ENCODE data around the gene ANKS3. TPM values are rescaled to one million over a fixed set of nuclear protein-coding genes. Genes with fewer than 3 reads are reported as not detected.
A peak's percentile ranks its signal among the peaks of the same experiment; 100 is the strongest.

The ANKS3 gene
- total RNA-seq, 1 donor from 2014 or later, result 9.9 TPM

GRCh38 chr16:4690946-4691665, 43.0 kb downstream of the ANKS3 start:
- intact Hi-C loops (cut with DNase I), result loop anchor here (5.0 to 10.0 kb wide), 2 partner anchors 114 to 266 kb away; partner anchors contain the start of genes ROGDI and SEC14L5
- peak; percentile 38 for DNase-seq (ENCODE audit: low spot score)

DNA sequence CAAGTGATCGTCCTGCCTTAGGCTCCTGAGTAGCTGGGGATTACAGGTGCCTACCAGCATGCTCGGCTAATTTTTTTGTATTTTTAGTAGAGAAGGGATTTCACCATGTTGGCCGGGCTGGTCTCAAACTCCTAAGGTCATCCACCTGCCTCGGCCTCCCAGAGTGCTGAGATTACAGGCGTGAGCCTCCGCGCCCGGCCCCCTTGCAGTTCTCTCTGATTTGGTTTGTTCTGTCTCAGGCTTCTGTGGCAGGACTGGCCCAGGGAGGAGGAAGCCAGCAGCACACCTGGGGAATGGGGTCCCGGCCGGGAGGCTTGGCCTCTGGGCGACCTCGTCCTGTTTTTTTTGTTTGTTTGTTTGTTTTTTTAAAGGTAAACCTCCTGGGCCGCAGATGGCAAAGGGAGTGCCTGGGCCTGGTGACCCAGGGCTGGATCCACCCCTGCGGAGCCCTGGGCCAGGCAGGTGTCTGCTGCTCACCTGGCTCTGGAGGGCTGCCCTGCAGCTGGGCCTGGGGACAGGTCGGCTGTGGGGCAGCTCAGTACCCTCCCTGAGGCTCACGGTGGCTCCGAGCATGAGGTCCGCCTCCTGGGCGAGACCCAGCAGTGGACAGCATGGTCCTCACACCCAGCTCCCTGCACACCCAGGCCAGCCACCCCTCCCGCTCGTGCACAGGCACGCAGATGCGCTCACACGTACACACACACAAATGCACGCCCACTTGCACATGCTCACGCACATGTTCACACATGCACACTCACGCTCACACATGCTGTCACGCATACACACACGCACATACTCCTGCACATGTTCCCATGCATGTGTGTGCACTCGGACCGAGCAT, 44.0 kb downstream of the ANKS3 start:
- no peak for DNase-seq (ENCODE audit: low spot score)
- intact Hi-C loops (cut with DNase I), result loop anchor here (5.0 to 10.0 kb wide), 2 partner anchors 115 to 267 kb away; partner anchors contain the start of genes ROGDI and SEC14L5

GRCh38 chr16:4689091-4689671, 44.9 kb downstream of the ANKS3 start:
- intact Hi-C loops (cut with DNase I), result no loop called here
- DNase-seq (ENCODE audit: low spot score), result no peak

GRCh38 chr16:4688674-4689045, 45.4 kb downstream of the ANKS3 start:
- no peak for DNase-seq (ENCODE audit: low spot score)
- intact Hi-C loops (cut with DNase I), result no loop called here

GRCh38 chr16:4687946-4688673, 46.0 kb downstream of the ANKS3 start:
- DNase-seq (ENCODE audit: low spot score), result no peak

GRCh38 chr16:4687416-4687815, 46.7 kb downstream of the ANKS3 start:
- intact Hi-C loops (cut with DNase I), result no loop called here
- no peak for DNase-seq (ENCODE audit: low spot score)

More at GRCh38 chr16:4687946-4688673, 46.0 kb downstream of the ANKS3 start:
- intact Hi-C loops (cut with DNase I), result no loop called here

DNA sequence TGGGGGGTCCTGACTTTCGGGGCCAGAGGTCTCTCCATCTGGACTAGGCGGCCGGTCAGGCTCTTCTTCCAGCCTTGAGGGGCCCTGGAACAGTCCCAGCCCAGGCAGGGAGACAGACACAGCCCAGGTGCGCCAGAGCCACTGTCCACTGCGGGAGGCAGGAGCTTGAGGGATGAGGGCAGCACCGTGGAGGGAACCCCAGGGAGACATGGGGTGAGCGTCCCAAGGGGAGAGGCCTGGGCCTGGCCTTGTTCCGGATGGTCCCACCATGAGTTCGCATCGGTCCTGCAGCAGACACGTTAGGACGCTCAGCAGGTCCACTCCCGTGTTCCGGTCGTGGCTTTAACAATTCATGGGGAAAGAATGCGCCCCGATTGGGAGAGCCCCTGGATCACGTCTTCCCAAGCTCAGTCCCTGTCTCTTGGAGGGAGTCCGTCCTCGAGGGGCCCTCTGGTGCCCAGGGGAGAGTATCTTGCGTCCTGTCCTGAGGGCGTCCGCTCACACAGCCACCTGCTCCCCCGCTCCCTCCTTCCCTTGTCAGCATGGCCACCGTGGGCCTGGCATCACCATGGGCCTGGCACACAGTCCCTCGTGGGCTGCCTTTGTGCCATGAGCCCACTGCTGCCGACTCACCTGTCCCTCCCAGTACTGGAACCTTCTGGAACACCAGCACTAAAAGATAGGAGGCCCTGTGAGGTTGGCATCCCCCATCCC, 47.4 kb downstream of the ANKS3 start:
- DNase-seq (ENCODE audit: low spot score), result no peak

GRCh38 chr16:4685776-4686496, 48.1 kb downstream of the ANKS3 start:
- DNase-seq (ENCODE audit: low spot score), result no peak
- intact Hi-C loops (cut with DNase I), result no loop called here

More for the DNA sequence above, 47.4 kb downstream of the ANKS3 start:
- intact Hi-C loops (cut with DNase I), result no loop called here

DNA sequence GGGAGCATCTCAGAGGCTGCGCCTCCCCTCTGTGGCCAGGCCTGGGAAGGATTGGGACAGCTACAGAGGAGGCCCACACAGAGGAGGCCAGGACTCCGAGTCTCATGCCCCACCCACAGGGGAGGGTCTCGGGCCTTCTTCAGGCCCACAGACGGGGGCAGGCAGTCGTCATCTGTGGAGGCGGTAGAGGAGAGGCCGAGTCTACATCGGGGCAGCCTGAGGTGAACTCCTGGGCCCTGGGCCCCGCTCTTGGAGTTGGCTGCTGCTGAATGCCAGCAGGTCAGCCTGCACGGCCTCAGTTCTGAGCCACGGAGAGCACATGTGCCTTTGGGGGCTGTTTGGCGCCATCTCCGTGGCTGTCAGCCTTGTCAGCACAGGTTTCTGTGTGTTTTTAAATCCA, 48.8 kb downstream of the ANKS3 start:
- intact Hi-C loops (cut with DNase I), result no loop called here
- DNase-seq (ENCODE audit: low spot score), result no peak

DNA sequence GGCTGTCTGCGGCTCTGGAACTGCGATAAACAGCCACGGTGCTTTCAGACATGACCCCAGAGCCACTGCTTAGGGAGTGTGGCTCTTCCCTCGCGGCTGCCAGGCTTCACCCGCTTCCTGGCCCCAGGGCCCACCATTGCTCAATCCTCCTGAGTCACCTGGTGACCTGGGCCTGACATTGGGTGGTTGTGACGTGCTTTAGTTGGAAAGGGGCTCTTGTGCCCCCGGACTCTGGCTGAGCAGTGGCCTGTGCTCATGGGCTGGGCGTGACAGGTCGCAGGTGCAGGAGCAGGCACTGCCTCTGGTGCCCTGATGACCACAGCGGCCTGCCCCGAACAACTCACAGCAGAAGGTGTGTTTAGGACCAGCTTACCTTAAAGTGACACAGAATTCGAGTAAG, 49.3 kb downstream of the ANKS3 start:
- DNase-seq (ENCODE audit: low spot score), result no peak
- intact Hi-C loops (cut with DNase I), result no loop called here

DNA sequence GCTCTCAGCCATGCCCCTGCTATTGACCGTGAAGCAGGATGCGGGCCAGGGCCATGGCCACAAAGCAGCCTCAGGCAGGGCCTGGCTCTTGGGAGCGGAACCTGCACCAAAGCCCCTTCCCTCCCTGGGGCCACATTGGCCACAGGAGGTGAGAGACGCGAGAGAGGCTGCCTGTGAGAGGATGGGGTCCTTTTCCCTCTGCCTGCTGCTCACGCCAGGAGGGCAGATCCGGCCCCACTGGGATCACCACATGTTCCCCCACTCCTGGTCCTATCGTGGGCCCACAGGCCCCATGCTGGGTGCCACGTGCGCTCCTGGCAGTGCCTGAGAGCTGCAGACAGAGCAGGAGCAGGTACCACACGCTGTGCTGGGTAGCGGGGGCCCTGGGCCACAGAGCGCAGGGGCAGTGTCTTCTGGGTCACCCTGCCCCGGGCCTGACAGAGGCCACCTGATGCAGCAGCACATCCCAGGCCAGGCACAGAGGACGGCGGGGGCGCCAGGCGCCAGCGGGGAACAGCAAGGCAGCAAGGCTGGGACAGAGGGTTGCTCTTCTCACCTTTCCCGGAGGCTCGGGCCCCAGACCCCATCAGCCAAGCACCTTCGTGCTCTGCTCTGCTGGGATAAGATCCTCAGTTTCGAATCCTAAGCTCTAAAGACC, 49.9 kb downstream of the ANKS3 start:
- DNase-seq (ENCODE audit: low spot score), result no peak
- intact Hi-C loops (cut with DNase I), result no loop called here

DNA sequence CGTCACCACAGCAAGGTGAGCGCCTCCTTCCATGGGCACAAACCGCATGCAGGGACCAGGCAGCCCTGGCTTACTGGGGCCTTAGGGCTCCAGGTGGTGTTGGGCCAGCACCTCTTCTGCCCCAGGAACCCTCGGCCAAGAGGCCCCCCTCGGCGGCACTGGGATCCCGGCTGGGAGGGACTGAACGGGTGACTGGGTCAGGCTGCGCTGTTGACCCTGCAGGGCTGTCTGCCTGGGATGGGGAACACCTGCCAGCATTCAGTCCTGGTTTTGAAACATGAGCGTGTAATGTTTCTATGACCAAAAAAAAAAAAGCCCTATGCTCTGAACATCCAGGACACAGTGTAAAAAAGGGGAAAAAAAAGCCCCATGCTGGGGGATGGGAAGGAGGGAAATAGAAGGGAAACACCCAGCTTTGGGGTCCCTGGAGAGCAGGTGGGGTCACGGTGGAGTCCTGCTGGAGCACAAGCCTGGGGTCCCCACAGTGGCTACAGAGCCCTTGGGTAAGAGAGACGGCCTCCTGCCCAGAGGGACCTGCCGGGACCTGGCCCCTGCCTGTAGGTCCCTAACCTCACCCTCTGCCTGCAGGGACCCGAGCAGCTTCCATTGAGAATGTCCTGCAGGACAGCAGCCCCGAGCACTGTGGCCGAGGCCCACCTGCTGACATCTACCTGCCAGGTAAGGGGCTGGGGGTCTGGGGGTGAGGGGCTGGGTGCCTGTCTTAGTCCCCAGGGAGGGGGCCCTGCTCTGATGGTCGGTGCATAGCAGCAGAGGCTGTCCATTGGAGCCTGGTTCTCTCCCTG, 50.6 kb downstream of the ANKS3 start:
- DNase-seq (ENCODE audit: low spot score), result no peak
- intact Hi-C loops (cut with DNase I), result no loop called here

DNA sequence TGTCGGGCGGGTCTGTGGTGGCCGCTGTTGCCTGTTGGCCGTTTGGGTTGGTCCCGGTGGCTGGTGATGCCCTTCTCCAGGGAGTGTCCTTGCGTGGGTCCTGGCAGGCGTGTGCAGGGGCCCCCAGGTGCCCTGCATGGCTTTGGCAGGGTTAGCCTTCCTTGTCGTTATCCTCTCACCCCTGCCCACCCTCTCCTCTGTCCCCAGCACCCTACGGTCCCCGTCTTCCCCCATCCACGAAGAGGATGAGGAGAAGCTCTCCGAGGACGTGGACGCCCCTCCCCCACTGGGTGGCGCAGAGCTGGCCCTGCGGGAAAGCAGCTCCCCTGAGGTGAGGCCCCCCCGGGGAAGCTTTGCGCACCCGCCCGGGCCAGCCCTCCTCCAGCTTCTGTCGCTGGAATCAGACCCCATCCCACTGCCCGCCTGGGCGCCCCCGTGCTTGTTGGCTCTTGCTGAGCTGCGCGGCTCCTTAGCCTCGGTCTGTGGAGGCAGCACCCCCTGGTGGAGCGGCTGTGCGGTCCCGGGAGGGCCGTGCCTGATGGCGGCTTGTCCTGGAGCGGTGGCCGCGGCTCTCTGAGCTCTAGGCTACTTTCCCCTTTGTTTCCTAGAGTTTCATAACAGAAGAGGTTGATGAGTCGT, 51.3 kb downstream of the ANKS3 start:
- intact Hi-C loops (cut with DNase I), result no loop called here
- DNase-seq (ENCODE audit: low spot score), result no peak

GRCh38 chr16:4682084-4682591, 51.9 kb downstream of the ANKS3 start:
- intact Hi-C loops (cut with DNase I), result no loop called here

DNA sequence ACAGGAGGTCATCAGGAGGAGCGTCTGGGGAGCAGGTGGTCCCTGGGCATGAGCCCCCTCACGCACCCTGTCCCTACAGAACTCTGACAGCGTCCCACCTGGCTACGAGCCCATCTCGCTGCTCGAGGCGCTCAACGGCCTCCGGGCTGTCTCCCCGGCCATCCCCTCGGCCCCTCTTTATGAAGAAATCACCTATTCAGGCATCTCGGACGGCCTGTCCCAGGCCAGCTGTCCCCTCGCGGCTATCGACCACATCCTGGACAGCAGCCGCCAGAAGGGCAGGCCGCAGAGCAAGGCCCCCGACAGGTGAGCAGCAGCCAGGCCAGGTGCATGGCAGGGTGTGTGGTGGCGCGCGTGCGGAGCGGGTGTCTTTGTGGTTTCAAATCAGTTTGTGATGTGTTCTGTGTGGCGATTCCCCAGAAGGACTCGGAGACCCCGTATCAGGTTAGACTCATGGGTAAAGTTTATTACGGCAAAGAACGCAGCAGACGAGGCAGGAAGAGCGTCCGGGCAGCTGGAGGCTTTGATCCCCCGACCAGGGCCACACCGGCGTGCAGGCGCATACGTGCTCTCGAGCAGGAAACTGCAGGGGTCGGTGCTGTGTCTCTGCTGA, 52.5 kb downstream of the ANKS3 start:
- intact Hi-C loops (cut with DNase I), result no loop called here
- DNase-seq (ENCODE audit: low spot score), result no peak

More at GRCh38 chr16:4682084-4682591, 51.9 kb downstream of the ANKS3 start:
- DNase-seq (ENCODE audit: low spot score), result no peak

All from cardiac septum (tissue), 1 donor.